ENCODE measurements around the gene CCDC51.

DNA sequence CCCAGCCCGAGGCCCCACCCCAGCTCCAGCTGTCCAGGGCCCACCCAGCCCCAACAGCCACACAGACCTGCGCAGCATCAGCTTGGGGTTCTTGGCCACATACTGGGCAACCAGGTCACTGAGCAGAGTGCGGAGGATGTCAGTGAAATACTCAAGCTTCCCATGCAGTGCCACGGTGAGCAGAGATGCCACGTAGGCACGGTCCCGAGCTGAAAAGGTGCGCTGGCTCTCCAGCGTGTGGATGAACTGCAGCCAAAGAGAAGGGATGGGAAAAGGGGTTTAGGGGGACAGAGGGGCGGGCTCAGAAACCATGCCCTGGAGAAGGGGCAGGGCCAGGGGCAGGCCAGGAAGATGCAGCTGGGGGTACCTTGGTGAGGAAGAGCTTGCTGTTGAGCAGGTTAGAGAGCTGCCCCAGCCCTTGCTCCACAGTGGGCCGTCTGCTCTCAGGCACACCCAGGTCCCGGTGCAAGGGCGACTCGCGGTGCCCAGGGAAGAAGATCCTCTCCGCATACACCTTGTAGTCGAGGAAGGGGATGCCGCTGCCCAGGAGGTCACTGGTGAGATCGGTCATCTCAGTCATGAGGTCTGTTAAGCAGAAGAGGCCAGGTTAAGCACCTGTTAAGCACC lies 27.4 kb downstream of the CCDC51 start:
- TF ChIP-seq CTCF (conservative IDR thresholded peaks at IDR 0.05; ENCODE audit: low read depth, low read length) (no peak), EZH2 (IDR thresholded peaks at IDR 0.05; ENCODE audit: borderline replicate concordance, low read depth, low read length, poor library complexity, severe bottlenecking) (no peak)
